Endothelial cell of umbilical vein (primary cell): ENCODE results near the gene ZNF438.
A peak's percentile ranks its signal among the peaks of the same experiment; 100 is the strongest.

ENCODE experiments used
- EZH2 ChIP-seq: IDR thresholded peaks from 2 replicates; pipeline ENCODE4 v1.6.1; 2012; ENCODE audit warnings: borderline replicate concordance, low read depth, mild to moderate bottlenecking, moderate library complexity, low read length, inconsistent platforms; ENCODE audit not compliant: severe bottlenecking
- MYC ChIP-seq: IDR thresholded peaks from one replicate; pipeline ENCODE4 v1.6.1; 2011; ENCODE audit warnings: mild to moderate bottlenecking, low read depth, low read length
- POLR2A ChIP-seq: IDR thresholded peaks from 2 replicates; pipeline ENCODE4 v1.6.1; 2012; ENCODE audit warnings: low read depth, mild to moderate bottlenecking, control low read depth, low read length
- POLR2AphosphoS5 ChIP-seq: IDR thresholded peaks from 2 replicates; pipeline ENCODE4 v1.6.1; 2012; ENCODE audit warnings: low read depth, mild to moderate bottlenecking, control low read depth, low read length, moderate library complexity; ENCODE audit not compliant: insufficient read depth
- TF ChIP-seq, protein P1 (sequence below), 2 donors: IDR thresholded peaks; 1 replicate in 1 of 2; 2 replicates in 1 of 2; pipeline ENCODE4 v1.5.1; 2011; ENCODE audit warnings: low read length in 2 of 2, mild to moderate bottlenecking in 2 of 2, moderate library complexity in 2 of 2, control low read depth in 1 of 2, inconsistent platforms in 1 of 2, low read depth in 1 of 2; ENCODE audit not compliant: insufficient read depth in 1 of 2; ENCODE audit errors: extremely low read depth in 1 of 2
- TF ChIP-seq, protein P2 (sequence below): IDR thresholded peaks from 2 replicates; pipeline ENCODE4 v1.6.1; 2011; ENCODE audit not compliant: insufficient read depth, insufficient read length

DNA sequence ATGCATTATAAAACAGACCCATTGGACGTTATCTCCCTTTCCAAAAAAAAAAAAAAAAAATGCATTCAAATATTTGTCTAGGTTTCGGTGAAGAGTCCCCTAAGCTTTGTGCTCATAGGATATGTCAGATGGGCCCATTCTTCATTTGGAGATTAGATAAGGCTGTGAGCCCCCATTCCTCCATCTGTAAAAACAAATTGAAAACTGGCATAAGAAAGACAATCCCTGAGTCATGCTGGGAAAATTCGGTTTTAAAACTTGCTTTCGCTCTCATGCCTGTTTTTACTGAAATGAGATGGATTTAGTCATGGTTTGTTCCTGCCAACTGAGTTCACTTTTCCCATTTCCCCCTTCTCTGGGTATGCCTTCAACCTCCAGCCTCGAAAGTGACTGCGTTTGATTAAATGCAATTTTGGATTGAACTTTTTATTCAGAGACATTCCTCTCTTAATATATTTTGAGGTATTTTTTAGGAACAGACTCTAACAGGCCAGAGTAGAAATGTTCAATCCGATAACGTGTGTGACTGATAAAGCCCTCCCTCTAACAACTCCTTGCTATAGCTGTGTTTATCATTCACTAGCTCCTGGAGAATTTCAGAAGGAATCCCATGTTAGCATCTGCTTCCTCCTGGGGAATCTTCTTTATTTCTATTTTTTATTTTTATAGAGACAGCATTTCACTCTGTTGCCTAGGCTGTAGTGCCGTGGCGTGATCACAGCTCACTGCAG is 211.2 kb downstream of the ZNF438 start:
- TF ChIP-seq POLR2A (peak; percentile 29), EZH2 (no peak), POLR2AphosphoS5 (peak; percentile 86), MYC (no peak)
- TF ChIP-seq, protein P1, sequence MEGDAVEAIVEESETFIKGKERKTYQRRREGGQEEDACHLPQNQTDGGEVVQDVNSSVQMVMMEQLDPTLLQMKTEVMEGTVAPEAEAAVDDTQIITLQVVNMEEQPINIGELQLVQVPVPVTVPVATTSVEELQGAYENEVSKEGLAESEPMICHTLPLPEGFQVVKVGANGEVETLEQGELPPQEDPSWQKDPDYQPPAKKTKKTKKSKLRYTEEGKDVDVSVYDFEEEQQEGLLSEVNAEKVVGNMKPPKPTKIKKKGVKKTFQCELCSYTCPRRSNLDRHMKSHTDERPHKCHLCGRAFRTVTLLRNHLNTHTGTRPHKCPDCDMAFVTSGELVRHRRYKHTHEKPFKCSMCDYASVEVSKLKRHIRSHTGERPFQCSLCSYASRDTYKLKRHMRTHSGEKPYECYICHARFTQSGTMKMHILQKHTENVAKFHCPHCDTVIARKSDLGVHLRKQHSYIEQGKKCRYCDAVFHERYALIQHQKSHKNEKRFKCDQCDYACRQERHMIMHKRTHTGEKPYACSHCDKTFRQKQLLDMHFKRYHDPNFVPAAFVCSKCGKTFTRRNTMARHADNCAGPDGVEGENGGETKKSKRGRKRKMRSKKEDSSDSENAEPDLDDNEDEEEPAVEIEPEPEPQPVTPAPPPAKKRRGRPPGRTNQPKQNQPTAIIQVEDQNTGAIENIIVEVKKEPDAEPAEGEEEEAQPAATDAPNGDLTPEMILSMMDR (IDR thresholded peaks at IDR 0.05; ENCODE audit: extremely low read depth in 1 of 2, insufficient read depth in 1 of 2, low read depth in 1 of 2, low read length in 2 of 2): no peak
- TF ChIP-seq, protein P2, sequence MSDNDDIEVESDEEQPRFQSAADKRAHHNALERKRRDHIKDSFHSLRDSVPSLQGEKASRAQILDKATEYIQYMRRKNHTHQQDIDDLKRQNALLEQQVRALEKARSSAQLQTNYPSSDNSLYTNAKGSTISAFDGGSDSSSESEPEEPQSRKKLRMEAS: no peak
